Heart left ventricle (tissue), 13 donors: Measurements from ENCODE around the gene REL.

ENCODE experiments used
- POLR2A ChIP-seq, 2 donors: fragments of 450-650 bp; IDR thresholded peaks; one replicate each; pipeline ENCODE4 v1.6.1; 2017; ENCODE audit warnings: antibody characterized with exemption in 2 of 2, mild to moderate bottlenecking in 2 of 2, moderate library complexity in 2 of 2
- TF ChIP-seq, protein P1 (sequence below), 12 donors: fragments of 200-600 bp; sonication (generic) in 4 of 12; IDR thresholded peaks; one replicate each; pipeline versions ENCODE4 v1.5.0 to v1.8.0; 2018 to 2022; ENCODE audit warnings: antibody characterized with exemption in 12 of 12, mild to moderate bottlenecking in 5 of 12
- donor health status: ischemic (EF 13 %, LVEDD 7.1; RV severe dilation, severe dysfunction).
- donor health status: DM: no; HTN: yes; CAD: no.
- donor health status: DM: no; HTN: no; CAD: no.
- donor health status: ischemic (EF 25% LVEDD 6.9; RV normal size, moderate dysfunction).
- donor health status: ischemic (EF 25% LVEDD 5.7; RV mildly dilated, moderate dysfunction).
- donor health status: ischemic (EF 35%, LVEDD 5.7; RV mildly dilated, moderate dysfunction).
- donor health status: nonischemic (EF 11% LVEDD 7.7; RV severe dilation, severe dysfunction).
- donor health status: DM: yes; HTN: yes; CAD: no.
- donor health status: PGD.
- donor health status: ischemic (EF 29% LVEDD 5.4; RV normal size, mild dysfunction).
- donor health status: nonischemic (EF 23%, LVEDD 6.1; RV moderate dilation, normal function).

GRCh38 chr2:60957224-60957623 is 75.8 kb downstream of the REL start:
- TF ChIP-seq, protein P1, sequence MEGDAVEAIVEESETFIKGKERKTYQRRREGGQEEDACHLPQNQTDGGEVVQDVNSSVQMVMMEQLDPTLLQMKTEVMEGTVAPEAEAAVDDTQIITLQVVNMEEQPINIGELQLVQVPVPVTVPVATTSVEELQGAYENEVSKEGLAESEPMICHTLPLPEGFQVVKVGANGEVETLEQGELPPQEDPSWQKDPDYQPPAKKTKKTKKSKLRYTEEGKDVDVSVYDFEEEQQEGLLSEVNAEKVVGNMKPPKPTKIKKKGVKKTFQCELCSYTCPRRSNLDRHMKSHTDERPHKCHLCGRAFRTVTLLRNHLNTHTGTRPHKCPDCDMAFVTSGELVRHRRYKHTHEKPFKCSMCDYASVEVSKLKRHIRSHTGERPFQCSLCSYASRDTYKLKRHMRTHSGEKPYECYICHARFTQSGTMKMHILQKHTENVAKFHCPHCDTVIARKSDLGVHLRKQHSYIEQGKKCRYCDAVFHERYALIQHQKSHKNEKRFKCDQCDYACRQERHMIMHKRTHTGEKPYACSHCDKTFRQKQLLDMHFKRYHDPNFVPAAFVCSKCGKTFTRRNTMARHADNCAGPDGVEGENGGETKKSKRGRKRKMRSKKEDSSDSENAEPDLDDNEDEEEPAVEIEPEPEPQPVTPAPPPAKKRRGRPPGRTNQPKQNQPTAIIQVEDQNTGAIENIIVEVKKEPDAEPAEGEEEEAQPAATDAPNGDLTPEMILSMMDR (IDR thresholded peaks at IDR 0.05): no peak
- no peak for TF ChIP-seq POLR2A (IDR thresholded peaks at IDR 0.05)
